ENCODE results near the gene ACTA1.

DNA sequence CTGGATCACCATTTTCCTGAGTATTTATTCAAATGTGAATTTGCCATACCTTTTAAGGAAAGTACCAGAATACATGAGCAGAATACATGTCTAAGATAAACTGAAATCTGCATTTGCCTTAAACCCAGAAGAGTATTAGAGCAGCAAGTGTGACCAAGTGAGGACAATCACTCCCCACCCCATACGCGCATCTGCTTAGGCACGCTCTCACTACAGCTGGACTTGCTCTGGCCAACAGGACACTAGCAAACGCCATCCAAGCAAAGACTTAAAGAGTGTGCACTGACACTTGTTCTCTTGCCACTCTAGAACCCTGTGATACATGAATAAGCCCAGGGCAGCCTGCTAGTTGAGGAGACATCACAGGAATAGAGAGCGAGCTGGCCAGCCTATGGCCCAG is 48.6 kb upstream of the ACTA1 start:
- TF ChIP-seq ZNF274 (IDR thresholded peaks at IDR 0.05; ENCODE audit: low read depth, low read length) (no peak), SUZ12 (IDR thresholded peaks at IDR 0.05; ENCODE audit: extremely low read depth, insufficient read depth, insufficient read length) (no peak)
